ENCODE measurements around the gene MAPKAP1.

Gene MAPKAP1

GRCh38 chr9:125748446-125749099 is 41.6 kb upstream of the MAPKAP1 start:
- no peak overlapping the region for H3K27ac ChIP-seq
- no peak for TF ChIP-seq ZFX (IDR thresholded peaks at IDR 0.05)
- no peak for TF ChIP-seq CTCF (conservative IDR thresholded peaks at IDR 0.05)

- peak overlapping the region; percentile 68 for H3K27ac ChIP-seq
Observed at GRCh38 chr9:125747765-125748445, 40.9 kb upstream of the MAPKAP1 start.

GRCh38 chr9:125747053-125747764 is 40.2 kb upstream of the MAPKAP1 start, which contains the start of gene PBX3:
Gene PBX3, plus strand, starts transcription at chr9:125747373.
- peak within 1 kb of the TSS; percentile 68 for H3K27ac ChIP-seq

More at GRCh38 chr9:125747765-125748445, 40.9 kb upstream of the MAPKAP1 start:
- TF ChIP-seq ZFX (IDR thresholded peaks at IDR 0.05) (no peak), CTCF (conservative IDR thresholded peaks at IDR 0.05) (no peak)

GRCh38 chr9:125746774-125747052 is 39.7 kb upstream of the MAPKAP1 start:
- TF ChIP-seq ZFX (IDR thresholded peaks at IDR 0.05) (peak; percentile 77; the same call in 1 of the 2 replicates), CTCF (conservative IDR thresholded peaks at IDR 0.05) (no peak)
- H3K27ac ChIP-seq = peak overlapping the region; percentile 68

More at GRCh38 chr9:125747053-125747764, 40.2 kb upstream of the MAPKAP1 start, which contains the start of gene PBX3:
- TF ChIP-seq ZFX (IDR thresholded peaks at IDR 0.05) (no peak), CTCF (conservative IDR thresholded peaks at IDR 0.05) (no peak)

- TF ChIP-seq ZFX (IDR thresholded peaks at IDR 0.05) (no peak; the same call in 1 of the 2 replicates), CTCF (conservative IDR thresholded peaks at IDR 0.05) (no peak)
- peak overlapping the region; percentile 68 for H3K27ac ChIP-seq
Observed at GRCh38 chr9:125746017-125746773, 39.2 kb upstream of the MAPKAP1 start.

- TF ChIP-seq ZFX (IDR thresholded peaks at IDR 0.05) (no peak), CTCF (conservative IDR thresholded peaks at IDR 0.05) (no peak)
- H3K27ac ChIP-seq = peak overlapping the region; percentile 68; the same call in 1 of the 2 replicates
Observed at GRCh38 chr9:125745682-125746016, 38.6 kb upstream of the MAPKAP1 start.

All from C4-2B (cell line).